WTC11 (cell line): ENCODE data around the gene GATA1.

Source experiments
- ATF2 ChIP-seq: sonication (generic); formaldehyde crosslinking; IDR thresholded peaks from 2 replicates; pipeline ENCODE4 v1.8.1; 2022; ENCODE audit warnings: low read depth, missing genetic modification reagents, borderline replicate concordance
- FOXK1 ChIP-seq: sonication (generic); formaldehyde crosslinking; IDR thresholded peaks from 2 replicates; pipeline ENCODE4 v1.8.0; 2022; ENCODE audit warnings: mild to moderate bottlenecking, moderate library complexity, missing genetic modification reagents
- GRHL2 ChIP-seq: fragments of 250-450 bp; sonication (Bioruptor Pico); IDR thresholded peaks from 2 replicates; pipeline ENCODE4 v1.8.0; 2022; ENCODE audit warnings: mild to moderate bottlenecking, moderate library complexity; ENCODE audit not compliant: insufficient replicate concordance, severe bottlenecking
- JUN ChIP-seq: sonication (generic); formaldehyde crosslinking; IDR thresholded peaks from 2 replicates; pipeline ENCODE4 v1.8.0; 2023; ENCODE audit warnings: mild to moderate bottlenecking, missing genetic modification reagents
- SMAD4 ChIP-seq: sonication (generic); formaldehyde crosslinking; IDR thresholded peaks from 2 replicates; pipeline ENCODE4 v1.8.0; 2022; ENCODE audit warnings: mild to moderate bottlenecking, missing genetic modification reagents
- ZNF232 ChIP-seq: sonication (generic); formaldehyde crosslinking; IDR thresholded peaks from 2 replicates; pipeline ENCODE4 v1.8.0; 2022; ENCODE audit warnings: mild to moderate bottlenecking, missing genetic modification reagents
- ZNF317 ChIP-seq: sonication (generic); formaldehyde crosslinking; IDR thresholded peaks from 2 replicates; pipeline ENCODE4 v1.8.1; 2023; ENCODE audit warnings: low read depth, mild to moderate bottlenecking, moderate library complexity, missing genetic modification reagents, borderline replicate concordance
- TF ChIP-seq, protein P1 (sequence below): fragments of 200-600 bp; IDR thresholded peaks from 2 replicates; pipeline ENCODE4 v1.8.0; 2022; ENCODE audit warnings: antibody characterized with exemption
- TF ChIP-seq, protein P2 (sequence below): sonication (generic); formaldehyde crosslinking; conservative IDR thresholded peaks from 2 replicates; pipeline ENCODE4 v1.8.1; 2023; ENCODE audit warnings: mild to moderate bottlenecking, low read depth, missing genetic modification reagents, moderate library complexity

DNA sequence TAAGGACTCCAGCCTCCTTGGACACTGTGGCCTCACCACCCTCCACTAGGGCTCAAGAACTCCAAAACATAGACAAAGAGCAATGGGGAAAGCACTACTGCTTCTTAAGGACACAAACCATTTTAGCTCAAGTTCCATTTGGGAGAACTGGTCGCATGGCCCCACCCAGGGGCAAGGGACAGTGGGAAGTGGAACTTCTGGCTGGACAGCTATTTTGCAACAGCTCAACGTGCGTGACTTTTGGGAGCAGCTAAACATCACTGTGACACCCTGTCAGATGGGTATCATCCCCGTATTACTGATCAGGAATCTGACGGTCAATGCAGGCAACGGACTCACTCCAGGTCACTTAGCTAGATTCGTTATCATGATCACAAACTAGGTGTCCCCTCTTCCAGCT is 33.9 kb upstream of the GATA1 start:
- TF ChIP-seq GRHL2 (no peak), FOXK1 (CRISPR knock-in tag) (no peak), ZNF232 (CRISPR knock-in tag) (no peak), ATF2 (no peak), JUN (CRISPR knock-in tag) (no peak), ZNF317 (CRISPR knock-in tag) (no peak), SMAD4 (CRISPR knock-in tag) (no peak)
- TF ChIP-seq, protein P1, sequence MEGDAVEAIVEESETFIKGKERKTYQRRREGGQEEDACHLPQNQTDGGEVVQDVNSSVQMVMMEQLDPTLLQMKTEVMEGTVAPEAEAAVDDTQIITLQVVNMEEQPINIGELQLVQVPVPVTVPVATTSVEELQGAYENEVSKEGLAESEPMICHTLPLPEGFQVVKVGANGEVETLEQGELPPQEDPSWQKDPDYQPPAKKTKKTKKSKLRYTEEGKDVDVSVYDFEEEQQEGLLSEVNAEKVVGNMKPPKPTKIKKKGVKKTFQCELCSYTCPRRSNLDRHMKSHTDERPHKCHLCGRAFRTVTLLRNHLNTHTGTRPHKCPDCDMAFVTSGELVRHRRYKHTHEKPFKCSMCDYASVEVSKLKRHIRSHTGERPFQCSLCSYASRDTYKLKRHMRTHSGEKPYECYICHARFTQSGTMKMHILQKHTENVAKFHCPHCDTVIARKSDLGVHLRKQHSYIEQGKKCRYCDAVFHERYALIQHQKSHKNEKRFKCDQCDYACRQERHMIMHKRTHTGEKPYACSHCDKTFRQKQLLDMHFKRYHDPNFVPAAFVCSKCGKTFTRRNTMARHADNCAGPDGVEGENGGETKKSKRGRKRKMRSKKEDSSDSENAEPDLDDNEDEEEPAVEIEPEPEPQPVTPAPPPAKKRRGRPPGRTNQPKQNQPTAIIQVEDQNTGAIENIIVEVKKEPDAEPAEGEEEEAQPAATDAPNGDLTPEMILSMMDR, result no peak
- TF ChIP-seq, protein P2, sequence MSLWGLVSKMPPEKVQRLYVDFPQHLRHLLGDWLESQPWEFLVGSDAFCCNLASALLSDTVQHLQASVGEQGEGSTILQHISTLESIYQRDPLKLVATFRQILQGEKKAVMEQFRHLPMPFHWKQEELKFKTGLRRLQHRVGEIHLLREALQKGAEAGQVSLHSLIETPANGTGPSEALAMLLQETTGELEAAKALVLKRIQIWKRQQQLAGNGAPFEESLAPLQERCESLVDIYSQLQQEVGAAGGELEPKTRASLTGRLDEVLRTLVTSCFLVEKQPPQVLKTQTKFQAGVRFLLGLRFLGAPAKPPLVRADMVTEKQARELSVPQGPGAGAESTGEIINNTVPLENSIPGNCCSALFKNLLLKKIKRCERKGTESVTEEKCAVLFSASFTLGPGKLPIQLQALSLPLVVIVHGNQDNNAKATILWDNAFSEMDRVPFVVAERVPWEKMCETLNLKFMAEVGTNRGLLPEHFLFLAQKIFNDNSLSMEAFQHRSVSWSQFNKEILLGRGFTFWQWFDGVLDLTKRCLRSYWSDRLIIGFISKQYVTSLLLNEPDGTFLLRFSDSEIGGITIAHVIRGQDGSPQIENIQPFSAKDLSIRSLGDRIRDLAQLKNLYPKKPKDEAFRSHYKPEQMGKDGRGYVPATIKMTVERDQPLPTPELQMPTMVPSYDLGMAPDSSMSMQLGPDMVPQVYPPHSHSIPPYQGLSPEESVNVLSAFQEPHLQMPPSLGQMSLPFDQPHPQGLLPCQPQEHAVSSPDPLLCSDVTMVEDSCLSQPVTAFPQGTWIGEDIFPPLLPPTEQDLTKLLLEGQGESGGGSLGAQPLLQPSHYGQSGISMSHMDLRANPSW (CRISPR knock-in tag), result no peak
